Activated CD8-positive, alpha-beta memory T cell treated with anti-CD3 and anti-CD28 coated beads for 48 hours (primary cell): ENCODE results near the gene SLC16A4.
"Not testable (repeated sequence)": the region's sequence is repeated elsewhere in the genome, so short reads cannot be mapped to it uniquely, and the experiment has no call there.

ENCODE experiments used
- DNase-seq, 3 experiments: peaks; one replicate each; pipeline ENCODE4 v3.0.0-alpha.2; 2020; ENCODE audit warnings: low read depth in 2 of 3, low spot score in 2 of 3

The SLC16A4 gene

GRCh38 chr1:110390692-110391245, at the start of gene SLC16A4:
Gene SLC16A4 (minus strand): TSS chr1:110391026. CDS start chr1:110389323, 1,703 bp downstream.
- DNase-seq = no peak

DNA sequence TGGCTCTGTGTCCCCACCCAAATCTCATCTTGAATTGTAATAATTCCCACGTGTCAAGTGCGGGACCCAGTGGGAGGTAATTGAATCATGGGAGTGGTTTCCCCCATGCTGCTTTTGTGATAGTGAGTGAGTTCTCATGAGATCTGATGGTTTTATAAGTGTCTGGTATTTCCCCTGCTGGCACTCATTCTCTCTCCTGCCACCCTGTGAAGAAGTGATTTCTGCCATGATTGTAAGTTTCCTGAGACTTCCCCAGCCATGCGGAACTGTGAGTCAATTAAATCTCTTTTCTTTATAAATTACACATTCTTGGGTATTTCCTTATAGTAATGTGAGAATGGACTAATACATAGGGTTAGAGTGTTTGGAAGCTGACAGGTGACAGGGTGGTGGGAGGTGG, 49.0 kb upstream of the SLC16A4 start:
- not testable (repeated sequence) for DNase-seq

DNA sequence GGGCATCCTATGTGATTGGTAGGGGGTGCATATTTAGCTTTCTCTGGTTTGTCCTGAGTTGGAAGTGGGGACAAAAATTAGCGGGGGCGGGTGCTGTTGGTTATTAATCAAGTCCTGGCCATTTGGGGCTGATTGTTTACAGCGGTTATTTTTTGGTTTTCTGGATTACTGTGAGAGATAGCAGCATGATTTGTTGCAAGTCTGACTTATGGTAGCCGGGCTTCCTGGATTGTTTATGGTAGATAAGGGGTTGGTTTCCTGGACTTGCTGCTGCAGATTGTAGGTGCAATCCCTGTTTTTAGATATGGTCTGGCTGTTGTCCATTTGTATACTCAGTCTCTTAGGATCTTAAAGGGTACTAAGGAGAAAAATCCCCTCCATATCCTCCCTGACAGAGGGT, 48.1 kb upstream of the SLC16A4 start:
- no peak for DNase-seq

- DNase-seq = not testable (repeated sequence)
These were observed 46.9 kb upstream of the SLC16A4 start for GRCh38 chr1:110437645-110438299.

- no peak for DNase-seq
These were observed 45.8 kb upstream of the SLC16A4 start for GRCh38 chr1:110436635-110437034.

DNA sequence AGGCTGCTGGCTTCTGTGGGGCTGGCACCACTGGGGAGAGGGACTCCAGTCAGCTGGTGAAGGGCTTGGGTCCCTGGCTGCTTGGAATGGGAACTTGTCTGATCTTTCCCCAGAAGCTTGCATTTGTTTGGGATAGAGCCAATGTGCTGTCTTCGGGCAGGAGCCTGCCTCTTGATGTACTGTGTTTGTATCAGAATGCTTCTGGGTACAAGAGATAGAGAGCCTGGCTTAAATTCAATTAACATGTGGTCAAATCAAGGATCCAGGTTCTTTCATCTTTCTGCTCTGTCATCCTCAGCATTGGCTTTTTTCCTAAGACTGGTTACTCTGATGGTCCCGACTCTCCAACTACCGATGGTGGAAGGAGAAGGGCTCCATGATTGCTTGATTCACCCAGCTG, 44.1 kb upstream of the SLC16A4 start:
- DNase-seq = no peak

GRCh38 chr1:110433803-110434202, 43.0 kb upstream of the SLC16A4 start:
- no peak for DNase-seq

DNA sequence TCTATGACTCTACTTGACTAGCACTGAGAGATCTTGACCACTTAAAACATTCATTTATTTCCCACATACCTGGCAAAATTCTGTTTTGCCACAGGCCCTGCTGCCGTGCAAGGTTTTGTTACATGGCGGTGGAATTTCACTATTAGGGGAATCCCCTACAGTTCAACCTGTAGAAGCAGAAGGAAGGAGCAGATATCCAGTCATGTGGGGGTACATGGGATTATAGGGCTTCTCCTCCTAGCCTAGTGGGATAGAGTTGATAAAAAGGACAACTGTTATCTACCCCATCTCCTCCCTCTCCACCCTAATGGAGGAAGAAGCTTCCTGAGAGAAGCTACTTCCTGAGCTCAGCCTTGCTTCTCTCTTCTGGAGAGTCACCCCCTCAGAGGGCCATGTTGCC, 42.4 kb upstream of the SLC16A4 start:
- no peak for DNase-seq

DNA sequence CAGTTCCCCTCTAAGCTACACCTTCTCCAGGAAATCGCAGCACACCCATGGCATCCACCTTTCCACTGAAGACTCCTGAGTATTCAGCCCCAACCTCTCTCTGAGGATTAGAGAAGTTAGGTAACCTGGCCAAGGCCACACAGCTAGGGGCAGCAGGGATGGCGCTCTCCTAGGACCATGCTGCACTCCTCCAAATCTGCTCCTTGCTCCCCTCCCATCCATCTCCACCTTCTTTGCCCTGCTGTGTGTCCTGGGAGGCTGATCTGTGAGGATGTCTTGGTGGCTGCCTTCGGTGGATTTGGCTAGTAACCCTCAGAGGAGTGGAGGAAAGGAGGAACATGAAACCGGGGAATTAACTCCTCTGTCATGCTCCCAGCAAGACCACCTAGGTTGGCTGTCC, 40.1 kb upstream of the SLC16A4 start:
- DNase-seq = no peak

DNA sequence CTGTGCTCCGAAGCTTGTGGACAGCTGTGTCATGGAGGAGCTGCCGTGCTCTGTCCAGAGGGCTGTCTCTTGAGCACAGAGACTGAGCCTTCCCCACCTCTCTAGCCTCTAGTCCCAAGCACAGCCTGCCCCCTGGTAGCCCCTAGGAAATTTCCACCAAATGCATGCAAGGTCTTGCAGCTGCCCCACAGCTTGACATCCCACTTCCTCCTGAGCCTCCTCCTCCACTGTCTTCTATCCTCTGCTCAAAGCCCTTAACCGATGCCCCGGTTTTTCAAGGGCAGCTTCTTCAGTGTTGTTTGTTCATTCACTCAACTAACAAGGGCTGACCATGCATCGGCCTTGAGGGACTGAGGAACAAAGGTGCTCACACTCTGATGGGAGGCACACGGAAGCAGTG, 39.5 kb upstream of the SLC16A4 start:
- no peak for DNase-seq

GRCh38 chr1:110428946-110429345, 38.1 kb upstream of the SLC16A4 start:
- no peak for DNase-seq

DNA sequence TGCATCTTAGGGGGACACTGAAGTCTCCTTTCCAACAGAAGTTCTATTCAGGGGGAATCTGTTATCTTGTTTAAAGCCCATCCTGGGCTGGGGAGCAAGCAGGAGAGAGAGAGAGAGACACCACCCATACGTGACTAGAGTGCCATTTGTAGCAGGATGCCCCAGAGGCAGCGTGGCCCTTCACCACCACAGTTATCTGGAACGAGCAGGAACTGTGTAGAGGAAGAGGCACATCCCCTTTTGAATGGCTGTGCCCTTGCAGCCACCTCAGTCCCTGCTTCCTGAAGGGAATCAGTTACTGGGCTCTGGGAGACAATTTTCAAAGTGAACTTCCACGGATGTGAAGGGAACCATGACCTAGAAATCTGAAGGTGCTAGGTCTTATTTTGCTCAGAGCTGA, 36.0 kb upstream of the SLC16A4 start:
- no peak for DNase-seq

DNA sequence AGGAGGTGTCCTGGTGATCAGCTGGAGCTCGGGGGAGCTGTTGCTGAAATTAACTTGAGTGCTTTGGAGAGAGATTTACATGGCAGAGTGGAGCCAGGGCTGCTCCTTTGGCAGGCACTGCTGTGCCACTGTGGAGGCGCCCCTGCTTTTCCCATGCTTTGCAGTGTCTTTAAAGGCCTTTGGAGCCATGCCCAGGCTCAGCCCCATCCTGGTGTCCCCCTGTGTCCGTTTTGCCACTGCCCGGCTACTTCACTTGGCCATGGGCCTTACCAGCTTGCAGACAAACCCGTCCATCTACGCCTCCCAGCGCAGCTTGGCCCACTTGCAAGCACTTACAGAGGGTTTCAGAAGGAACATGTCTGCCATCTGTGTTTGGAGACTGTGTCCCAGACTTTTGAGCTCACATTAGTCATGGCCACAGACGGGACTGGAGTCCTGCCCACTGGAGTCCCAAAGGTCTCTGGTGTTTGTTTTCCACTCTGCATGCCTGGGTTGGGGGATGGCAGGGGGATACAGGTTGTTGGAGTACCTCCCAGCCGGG, 34.9 kb upstream of the SLC16A4 start:
- DNase-seq = no peak

- DNase-seq = no peak
These were observed 34.1 kb upstream of the SLC16A4 start for GRCh38 chr1:110424699-110425611.

- DNase-seq = no peak
These were observed 30.3 kb upstream of the SLC16A4 start for GRCh38 chr1:110420874-110421793.

DNA sequence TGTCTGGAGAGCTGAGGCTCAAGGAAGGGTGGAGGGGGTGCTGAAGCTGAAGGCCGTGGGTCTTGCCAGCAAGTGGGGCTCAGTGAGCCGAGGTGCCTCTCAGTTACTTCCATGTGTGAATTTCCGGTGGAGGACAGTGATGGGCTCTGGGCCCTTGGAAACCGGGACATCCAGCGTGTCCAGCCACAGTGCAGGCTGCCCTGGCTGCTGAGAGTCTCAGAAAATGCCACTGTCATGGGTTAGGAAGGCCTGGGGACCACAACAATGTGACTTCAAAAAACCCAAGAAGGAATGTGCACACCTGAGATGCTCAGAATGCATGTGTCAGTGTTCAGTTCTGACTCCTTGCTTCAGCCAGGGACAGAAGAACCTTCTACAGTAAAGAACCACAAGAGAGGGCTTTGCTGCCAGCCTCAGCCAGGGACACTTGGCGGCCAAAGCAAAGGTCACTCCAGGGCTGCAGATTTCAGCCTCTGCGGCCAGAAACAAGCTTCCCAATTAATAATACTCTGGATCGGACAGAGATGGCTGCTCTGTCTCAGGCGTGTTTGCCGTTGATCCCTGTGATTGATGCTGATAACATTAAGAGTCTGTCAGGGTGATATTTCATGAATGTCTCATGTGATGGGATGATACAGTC, 29.3 kb upstream of the SLC16A4 start:
- DNase-seq = no peak

DNA sequence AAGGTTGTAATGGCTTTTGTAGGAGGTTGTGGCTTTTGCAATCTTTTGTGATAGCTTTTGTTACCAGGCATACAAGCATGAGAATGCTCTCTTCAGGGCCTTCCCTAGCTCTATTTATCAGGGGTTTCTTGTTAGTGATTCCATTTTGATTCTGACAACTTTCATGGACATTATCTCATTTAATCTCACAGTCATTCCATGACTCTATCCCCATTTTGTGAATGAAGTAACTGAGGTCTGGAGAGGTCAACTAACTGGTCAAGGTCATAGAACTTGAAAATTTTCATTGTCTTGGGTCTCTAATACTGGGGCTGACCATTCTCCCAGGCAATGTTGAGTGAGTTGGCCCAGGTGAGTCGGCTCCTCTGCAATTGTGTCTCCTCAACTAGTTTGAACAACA, 27.9 kb upstream of the SLC16A4 start:
- no peak for DNase-seq

DNA sequence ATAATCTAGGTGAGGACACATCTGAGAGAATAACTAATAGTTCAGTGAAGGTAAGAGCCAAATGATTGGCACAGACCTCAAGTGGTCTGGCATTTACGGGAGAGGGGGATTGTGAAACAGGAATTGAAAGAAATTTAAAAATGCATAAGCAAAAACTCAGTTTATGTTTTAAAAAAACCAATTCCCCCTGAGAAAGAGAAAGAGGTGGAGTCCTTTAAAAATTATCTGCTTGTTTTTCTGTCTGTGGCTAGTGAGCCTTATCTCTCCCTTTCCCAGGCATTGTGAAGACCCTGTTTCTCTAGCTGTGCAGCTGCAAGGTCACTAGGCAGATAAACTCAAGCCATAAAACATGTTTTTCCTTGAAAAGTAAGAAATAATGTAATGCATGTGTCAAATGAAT, 22.2 kb upstream of the SLC16A4 start:
- DNase-seq = not testable (repeated sequence)

DNA sequence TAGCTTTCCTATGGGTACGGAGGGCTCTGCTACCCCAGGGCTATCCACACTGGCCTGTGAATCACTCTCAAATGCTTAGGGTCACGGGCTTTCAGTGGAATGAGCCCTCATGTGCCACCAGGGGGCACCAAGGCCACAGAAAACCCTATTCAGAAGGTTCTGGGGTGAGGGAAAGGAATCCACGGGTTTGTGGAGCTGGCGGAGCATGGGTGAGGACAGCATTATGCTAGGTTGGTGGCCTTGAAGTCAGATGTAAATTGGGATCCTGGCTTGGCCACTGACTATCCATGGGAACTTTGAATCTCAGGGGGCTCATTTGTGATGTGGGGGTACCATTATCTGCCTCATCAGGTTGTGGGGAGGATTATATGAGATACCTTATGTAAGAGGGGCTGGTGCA, 21.8 kb upstream of the SLC16A4 start:
- peak in 2 of 3 experiments; percentile 22 to 23 for DNase-seq

DNA sequence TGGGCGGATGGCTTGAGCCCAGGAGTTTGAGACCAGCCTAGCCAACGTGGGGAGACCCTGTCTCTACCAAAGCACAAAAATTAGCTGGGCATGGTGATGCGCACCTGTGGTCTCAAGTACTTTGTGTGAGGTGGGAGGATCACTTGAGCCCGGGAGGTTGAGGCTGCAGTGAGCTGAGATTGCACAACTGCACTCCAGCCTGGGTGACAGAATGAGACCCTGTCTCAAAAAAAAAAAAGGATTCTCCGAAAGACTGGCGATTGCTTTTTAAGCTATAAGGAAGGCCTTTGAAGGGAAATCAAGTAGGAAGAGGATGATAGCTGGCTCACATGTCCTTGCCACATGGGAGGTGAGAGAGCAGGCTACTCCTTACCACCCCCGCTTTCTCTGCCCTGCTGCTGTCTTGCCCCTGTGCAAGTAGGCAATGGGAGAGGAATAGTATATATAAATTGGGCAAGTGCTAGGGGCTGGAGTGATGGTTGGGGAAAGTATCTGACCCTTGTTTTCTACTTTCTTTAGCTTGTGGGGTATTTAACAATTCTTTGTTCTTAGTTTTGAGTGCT, 20.4 kb upstream of the SLC16A4 start:
- DNase-seq = no peak
